GM12873 (cell line): Measurements from ENCODE around the gene PEX1.

Experiments used
- TF ChIP-seq, protein P1 (sequence below): IDR thresholded peaks from 2 replicates; pipeline ENCODE4 v1.5.1; 2012; ENCODE audit warnings: low read depth, mild to moderate bottlenecking, moderate library complexity, low read length, control low read depth; ENCODE audit not compliant: insufficient read depth; ENCODE audit errors: missing control alignments

PEX1 gene

DNA sequence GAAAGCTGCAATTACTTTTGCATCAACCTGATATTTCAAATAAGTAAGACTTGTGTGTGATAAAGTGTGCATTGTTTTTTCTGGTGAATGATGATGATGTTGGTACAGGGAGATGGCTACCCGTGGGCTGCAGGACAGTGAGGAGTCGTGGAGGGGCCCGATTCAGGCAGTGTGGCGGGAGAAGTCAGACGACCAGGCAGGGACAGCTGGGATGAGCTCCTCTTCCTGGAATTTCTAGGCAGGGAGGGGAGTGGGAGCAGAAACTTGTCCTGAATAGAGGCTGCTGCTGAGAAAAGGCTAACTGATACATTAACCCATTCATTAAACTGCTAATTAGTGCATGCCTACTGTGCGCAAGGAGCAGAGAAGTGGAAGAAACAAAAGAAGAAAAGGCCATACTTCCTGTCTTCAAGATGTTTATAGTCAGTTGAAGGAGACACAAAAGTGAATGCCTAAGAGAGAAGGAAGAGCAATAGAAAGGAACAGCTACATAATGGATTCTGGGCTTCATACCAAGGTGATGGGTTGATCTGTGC is 90.3 kb downstream of the PEX1 start:
- TF ChIP-seq, protein P1, sequence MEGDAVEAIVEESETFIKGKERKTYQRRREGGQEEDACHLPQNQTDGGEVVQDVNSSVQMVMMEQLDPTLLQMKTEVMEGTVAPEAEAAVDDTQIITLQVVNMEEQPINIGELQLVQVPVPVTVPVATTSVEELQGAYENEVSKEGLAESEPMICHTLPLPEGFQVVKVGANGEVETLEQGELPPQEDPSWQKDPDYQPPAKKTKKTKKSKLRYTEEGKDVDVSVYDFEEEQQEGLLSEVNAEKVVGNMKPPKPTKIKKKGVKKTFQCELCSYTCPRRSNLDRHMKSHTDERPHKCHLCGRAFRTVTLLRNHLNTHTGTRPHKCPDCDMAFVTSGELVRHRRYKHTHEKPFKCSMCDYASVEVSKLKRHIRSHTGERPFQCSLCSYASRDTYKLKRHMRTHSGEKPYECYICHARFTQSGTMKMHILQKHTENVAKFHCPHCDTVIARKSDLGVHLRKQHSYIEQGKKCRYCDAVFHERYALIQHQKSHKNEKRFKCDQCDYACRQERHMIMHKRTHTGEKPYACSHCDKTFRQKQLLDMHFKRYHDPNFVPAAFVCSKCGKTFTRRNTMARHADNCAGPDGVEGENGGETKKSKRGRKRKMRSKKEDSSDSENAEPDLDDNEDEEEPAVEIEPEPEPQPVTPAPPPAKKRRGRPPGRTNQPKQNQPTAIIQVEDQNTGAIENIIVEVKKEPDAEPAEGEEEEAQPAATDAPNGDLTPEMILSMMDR: no peak
